GM19351 (cell line): Measurements from ENCODE around the gene SNAP23.

ENCODE experiments used
- ATAC-seq: cut with Tn5 transposase; IDR thresholded peaks from one replicate; pipeline ENCODE4 v1.9.1; 2021; ENCODE audit warnings: mild to moderate bottlenecking, moderate library complexity; ENCODE audit not compliant: unreplicated experiment

Gene SNAP23

GRCh38 chr15:42494998-42495360, 455 bp upstream of the SNAP23 start:
- ATAC-seq: no peak

DNA sequence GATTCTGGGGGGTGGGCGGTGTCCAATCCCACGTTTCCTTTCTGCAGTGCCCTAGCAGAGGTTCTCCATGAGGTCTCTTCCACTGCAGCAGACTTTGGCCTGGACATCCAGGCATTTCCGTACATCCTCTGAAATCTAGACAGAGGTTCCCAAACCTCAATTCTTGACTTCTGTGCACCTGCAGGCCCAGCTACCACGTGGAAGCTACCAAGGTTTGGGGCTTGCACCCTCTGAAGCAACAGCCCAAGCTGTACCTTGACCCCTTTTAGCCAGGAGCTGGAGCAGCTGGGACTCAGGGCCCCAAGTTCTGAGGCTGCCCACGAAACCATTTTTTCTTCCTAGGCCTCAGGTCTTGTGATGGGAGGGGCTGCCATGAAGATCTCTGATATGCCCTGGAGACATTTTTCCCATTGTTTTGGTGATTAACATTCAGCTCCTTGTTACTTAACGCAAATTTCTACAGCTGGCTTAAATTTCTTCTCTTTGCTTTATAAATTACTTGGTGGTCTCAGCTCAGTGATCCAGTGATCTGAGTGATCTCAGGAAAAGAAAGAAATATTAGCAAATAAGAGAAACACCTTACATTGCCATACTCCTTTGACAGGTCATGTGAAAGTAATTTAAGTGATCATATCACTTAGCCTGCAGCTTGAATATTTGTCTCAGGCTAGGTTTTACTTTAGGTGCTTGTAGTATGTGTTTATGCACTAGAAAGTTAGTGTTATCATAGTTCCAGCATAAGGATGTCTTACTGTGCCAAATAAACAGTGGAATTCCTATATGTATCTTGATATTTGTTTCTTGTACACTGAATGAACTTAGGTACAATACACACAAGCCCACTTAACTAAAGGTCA, 3.0 kb downstream of the SNAP23 start:
- no peak for ATAC-seq

DNA sequence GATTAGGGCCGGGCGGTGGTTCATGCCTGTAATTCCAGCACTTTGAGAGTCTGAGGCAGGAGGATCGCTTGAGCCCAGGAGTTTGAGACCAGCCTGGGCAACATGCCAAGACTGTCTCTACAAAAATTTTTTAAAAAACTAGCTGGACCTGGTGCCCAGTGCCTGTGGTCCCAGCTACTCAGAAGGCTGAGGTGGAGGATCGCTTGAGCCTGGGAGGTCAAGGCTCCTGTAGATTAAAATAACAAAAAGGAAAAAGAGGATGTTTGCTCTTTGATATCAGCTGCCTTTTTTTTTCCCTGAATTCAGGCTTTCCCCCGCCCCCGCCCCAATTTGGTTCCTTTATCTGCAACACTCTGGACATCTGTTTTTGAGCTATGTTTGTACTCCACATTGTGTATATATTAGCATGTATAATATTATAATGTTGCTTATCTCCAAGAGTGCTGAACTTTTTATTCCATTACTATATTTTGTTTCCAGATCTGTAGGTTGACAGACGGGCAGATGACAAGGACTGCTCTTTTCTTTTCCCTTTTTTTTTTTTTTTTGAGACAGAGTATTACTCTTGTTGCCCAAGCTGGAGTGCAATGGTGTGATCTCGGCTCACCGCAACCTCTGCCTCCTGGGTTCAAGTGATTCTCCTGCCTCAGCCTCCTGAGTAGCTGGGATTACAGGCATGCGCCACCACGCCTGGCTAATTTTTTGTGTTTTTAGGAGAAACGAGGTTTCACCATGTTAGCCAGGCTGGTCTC, 4.6 kb downstream of the SNAP23 start:
- no peak for ATAC-seq

- ATAC-seq: no peak
Measured at GRCh38 chr15:42502477-42502876, 7.0 kb downstream of the SNAP23 start.

GRCh38 chr15:42503825-42504224, 8.4 kb downstream of the SNAP23 start:
- no peak for ATAC-seq

DNA sequence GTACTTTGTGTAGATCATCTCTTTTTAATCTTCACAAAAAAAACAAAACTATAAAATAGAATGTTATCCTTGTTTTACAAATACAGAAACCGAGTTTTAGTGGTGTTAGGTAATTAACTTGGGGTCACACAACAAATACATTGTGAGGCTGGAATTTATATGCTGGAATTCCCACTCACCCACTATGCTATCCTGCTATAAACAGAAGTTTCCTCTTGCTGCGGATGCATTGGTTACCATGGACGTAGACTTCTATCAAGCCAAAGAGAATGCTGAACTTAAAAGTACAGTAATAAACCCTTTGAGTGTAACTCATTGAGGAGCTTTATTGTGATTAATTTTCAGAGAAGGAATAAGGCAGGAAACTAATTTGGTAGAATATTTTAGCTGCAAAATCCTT, 9.2 kb downstream of the SNAP23 start:
- no peak for ATAC-seq

DNA sequence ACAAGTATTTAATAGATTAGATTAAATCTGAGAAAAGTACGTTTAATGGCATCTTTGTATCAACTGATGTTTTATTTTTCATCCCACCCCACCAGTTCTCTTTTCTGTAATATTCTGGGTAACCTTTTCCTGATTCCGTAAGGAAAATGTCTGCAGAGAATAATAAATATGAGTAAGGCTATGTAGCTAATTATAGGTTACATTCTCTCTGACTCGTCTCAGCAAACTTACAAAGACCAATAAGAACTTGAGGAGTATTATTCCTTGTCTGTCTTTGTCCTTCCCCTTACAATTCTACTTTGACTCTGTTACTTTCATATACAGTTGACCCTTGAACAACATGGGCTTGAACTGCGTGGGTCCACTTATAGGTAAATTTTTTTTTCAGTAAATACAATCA, 12.1 kb downstream of the SNAP23 start:
- no peak for ATAC-seq

- ATAC-seq: no peak
Measured at GRCh38 chr15:42508263-42508690, 12.8 kb downstream of the SNAP23 start.

DNA sequence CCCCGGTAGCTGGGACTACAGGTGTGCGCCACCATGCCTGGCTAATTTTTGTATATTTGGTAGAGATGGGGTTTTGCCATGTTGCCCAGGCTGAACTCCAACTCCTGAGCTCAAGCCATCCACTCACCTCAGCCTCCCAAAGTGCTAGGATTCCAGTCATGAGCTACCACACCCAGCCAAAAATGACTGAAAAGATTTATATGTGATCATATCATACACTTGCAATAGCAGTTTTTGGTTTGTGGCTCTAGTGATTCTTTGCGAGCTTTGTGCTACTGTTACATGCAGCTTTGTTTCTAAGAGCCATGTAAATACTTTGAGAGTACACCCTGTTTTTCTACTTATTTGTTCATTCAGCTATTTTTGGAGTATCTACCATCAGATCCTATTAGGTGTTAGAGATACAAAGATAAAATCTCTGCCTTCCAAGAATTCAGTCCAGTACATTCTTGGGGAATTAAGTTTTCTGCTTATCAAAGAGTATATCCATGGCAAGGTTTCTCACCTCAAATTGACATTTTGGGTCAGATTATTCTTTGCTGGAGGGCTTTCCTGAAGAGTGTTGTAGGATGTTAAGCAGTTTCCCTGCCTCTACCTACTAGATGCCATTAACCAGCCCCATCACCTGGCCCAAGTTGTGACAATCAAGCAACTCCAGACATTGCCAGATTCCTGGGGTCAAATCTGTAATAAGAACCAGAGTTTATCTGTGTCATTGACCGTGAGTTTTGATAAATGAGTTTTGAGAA, 15.0 kb downstream of the SNAP23 start:
- ATAC-seq: no peak

DNA sequence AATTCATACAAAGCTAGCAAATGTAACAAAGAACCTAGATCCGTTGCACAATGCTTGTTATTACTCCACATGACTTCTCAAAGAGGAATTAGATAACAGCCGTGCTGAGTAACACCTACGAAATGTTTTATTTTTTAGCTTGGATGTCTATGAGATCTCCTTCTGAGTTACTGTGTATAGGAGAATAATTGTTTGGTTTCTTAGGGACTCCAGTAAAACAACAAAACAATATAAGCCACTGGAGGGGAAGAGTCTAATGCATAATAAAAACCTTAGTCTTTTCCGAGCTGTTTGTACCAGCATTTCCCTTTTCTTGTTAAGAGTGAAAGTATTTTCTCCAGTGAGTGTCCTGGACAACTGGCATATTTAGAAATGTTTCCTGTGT, 15.6 kb downstream of the SNAP23 start:
- ATAC-seq: no peak

- no peak for ATAC-seq
Measured at GRCh38 chr15:42523331-42523730, 27.9 kb downstream of the SNAP23 start.

GRCh38 chr15:42528970-42529369, 33.5 kb downstream of the SNAP23 start:
- no peak for ATAC-seq

- ATAC-seq: no peak
Measured at GRCh38 chr15:42533246-42533645, 37.8 kb downstream of the SNAP23 start.

DNA sequence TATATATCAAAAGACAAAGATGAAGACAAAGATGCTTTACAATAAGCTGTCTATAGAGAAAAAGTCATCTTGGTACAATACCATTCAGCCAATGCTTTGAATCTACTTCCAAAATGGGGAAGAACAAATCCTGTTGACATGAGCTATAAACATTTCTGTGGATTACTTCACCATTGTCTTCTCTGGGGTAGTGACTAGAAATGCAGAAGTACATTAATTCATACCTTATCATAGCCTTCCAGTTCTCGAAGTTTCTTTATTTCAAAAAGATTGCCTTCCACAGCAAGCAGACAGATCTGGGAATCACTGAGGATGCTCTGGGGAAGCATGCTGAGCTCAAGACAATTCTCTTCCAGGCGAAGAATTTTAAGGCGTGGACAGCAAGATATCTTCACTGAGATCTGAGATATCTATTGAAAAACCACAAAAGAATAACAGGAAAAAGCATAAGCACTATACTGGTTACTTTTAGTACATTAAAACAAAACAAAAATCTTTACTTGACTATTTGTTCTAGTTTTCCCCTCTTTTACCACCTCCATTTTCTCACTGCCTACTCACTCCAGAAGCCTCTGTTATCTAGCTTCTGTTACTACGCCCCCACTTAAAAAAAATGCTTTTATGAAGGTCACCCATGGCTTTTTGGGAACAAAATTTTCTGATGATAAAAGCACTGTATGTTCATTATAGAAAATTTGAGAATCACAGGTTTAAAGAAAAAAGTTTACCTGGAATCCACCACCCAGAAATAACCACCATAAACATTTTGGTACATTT, 49.6 kb downstream of the SNAP23 start:
- no peak for ATAC-seq

GRCh38 chr15:42547918-42548248, 52.4 kb downstream of the SNAP23 start:
- ATAC-seq: peak; percentile 10

- peak; percentile 72 for ATAC-seq
Measured at GRCh38 chr15:42548249-42549031, 53.0 kb downstream of the SNAP23 start, which contains the start of the genes HAUS2 and LRRC57. TSS of gene HAUS2 (plus strand) at chr15:42548838. CDS start at chr15:42548873, 35 bp downstream. TSS of gene LRRC57 (minus strand) at chr15:42548793. CDS start at chr15:42548434, 359 bp downstream.

GRCh38 chr15:42549032-42549491, 53.6 kb downstream of the SNAP23 start:
- peak; percentile 32 for ATAC-seq

DNA sequence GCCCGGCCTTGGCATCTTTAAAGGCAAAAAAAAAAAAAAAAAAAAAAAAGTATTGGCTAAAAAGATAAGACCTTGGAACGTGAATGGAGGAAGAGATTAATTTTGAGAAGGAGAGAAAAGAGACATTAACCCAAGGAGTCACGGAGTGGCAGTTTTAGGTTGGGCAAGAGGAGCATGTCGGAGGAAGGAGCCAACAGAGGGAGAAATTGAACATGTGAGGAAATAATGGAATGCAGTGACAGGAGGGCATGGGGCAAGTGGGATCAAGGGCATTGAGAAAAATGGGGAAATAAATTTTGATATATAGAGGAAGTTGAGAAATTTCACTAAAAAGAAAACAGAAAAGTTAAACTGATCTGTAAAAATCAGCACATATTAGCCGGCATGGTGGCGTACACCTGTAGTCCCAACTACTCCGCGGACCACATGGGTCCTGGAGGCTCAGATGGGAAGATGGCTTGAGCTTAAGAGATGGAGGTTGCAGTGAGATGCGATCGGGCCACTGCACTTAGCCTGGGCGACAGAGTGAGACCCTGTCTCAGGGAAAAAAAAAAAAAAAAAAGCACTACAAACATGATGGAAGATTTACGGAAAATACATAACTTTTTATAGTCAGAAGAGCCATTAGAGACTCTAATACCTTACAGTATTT, 54.4 kb downstream of the SNAP23 start:
- no peak for ATAC-seq

GRCh38 chr15:42553554-42553953, 58.1 kb downstream of the SNAP23 start:
- ATAC-seq: no peak
